GM18499 (cell line): ENCODE data around the gene RAB31.

Experiments used
- ATAC-seq: cut with Tn5 transposase; IDR thresholded peaks from one replicate; pipeline ENCODE4 v1.9.1; 2021; ENCODE audit warnings: moderate number of reproducible peaks; ENCODE audit not compliant: insufficient read depth, unreplicated experiment

The RAB31 gene

DNA sequence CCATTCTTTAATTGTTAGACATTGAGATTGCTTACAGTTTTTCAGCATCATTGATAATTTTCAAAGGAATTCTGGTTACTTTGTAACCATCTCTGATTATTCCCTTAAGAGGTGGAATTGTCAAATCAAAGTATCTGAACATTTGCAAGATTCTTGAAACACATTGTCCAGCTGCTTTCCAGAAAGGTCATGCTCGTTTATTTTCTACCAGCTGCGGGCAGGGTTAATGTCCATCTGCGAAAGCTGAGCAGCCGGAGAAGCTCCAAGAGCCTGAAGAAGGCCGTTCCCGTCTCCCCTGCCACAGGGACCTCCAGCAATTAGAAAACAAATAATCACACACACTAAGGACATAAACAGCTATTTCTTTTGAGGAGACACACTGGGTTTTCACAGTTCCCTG is 101.6 kb downstream of the RAB31 start:
- ATAC-seq, result no peak

DNA sequence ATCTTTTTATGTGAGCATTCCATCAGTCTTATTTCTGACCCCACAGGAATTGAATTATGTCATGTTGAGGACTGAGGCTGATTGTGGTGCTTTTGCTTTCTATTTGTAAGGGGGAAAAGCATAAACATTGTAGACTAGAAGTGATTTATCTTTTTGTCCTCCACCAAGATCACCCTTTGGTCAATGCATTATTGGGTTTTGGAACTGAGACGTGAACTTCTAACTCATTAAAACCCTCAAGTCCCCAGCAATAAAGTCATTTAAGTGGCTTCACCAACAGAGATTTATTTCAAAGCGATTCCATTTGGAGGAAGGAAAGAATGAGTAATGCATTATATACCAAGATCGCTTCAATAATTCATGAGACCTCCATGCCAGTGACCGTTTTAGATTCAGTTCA is 102.2 kb downstream of the RAB31 start:
- no peak for ATAC-seq

DNA sequence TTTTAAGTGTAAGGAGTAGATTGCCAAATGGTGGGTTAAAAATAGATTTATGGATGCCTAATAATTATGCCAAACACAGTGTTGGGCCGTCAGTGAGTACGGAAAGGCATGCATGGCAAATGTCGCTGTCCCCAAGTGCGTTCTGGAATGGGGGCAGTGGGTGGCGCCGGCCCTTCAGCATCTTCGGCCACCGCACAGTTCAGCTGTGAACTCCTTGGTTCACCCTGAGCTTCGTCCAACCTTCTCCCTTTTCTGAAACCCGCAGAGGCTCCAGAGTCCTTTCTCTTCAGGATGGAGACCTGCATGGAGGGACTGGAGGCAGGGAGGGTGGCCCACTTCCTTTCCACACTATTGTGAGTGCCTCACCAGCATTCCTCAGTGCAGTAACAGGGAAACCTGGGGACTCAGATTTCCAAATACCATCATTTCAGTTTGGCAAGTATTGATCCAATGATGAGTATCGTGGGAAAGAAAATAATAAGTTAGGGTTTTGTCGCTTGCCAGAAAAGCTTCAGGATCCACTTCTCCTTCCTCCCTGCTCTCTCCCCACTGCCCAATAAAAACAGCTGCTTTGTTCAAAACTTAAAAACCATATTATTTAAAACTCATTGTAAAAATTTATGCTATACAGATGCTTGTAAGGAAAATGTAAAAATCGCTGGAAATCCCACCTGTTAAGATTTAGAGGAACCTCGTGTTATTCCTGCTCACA is 103.0 kb downstream of the RAB31 start:
- no peak for ATAC-seq

DNA sequence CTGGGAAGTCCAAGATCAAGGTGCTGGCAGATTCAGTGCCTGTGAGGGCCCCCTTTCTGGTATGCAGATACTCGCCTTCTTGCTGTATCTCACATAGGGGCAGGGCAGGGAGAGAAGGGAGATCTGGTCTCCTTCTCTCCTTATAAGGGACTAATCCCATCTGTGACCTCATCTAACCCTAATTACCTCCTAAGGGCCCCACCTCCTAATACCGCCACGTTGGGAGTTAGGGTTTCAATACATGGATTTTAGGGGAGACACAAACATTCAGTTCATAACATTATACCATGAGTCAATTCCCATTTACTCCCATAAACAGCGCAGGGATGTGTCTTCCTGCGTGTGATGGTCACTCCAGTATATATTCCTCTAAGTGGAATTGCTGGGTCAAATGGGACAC is 103.9 kb downstream of the RAB31 start:
- no peak for ATAC-seq

DNA sequence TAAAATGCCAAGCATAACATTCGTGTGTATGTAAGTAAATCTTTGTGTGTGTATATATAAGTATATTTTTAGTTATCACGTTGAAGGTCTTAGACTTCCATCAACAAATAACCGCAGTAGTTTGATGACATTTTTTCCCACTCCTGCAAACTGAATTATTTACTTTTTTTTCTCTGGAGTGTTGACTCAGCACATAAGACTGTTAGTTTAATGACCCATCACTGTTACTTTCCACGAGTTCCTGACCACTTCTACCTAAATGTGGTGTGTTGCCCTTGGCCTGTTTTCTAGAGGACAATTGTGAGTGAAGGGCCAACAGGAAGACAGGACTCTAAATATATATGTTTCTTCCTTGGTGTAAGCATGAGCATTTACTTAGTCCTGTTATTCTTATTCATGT is 106.3 kb downstream of the RAB31 start:
- ATAC-seq, result no peak

DNA sequence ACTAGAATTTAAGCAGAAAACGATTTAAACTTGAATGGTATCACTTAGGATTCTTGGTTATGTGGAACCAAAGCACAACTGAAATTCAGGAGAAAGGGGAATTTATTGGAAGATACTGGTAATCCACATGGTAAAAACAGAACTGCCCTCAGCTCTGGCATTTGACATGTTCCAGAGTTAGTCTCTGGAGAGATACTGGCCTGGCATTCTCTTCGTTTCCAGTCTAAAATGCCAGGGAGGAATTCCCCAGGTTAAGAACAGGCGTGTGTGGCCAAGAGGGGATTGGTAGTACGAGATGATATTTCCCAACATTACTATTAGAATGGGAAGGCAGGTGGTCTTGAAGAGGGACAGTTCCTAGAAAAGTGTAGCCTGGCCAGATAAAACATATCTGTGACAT is 109.2 kb downstream of the RAB31 start:
- ATAC-seq, result no peak

DNA sequence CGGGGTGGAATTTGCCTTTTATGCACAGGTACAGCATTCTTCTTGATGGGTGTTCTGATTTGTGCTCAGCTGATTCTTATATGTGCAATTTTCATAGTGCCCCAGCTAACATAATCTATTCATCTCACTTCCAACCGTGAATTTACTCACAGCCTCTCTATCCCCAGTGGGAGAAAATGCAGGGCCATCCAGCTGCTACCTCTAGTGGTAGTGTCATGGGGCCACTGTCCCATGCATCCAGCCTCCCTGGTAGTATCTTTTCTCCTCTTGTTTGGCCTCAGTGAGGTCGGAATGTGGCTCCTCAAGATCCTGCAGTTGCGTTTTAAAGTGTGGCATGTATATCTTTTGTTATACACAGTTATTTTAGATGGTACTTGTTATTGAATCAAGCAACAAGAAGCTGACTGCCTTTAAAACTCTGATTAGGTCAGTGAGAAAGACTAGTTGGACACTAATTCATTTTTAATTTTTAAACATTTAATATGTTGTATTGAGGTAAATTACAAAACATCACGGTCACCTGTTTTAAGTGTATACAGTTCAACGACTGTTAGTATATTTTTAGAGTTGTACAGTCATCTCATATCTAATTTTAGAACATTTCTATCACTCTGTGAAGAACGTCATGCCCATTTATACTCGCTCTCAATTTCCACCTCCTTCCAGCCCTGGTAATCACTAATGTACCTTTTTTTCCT is 109.8 kb downstream of the RAB31 start:
- ATAC-seq, result no peak

DNA sequence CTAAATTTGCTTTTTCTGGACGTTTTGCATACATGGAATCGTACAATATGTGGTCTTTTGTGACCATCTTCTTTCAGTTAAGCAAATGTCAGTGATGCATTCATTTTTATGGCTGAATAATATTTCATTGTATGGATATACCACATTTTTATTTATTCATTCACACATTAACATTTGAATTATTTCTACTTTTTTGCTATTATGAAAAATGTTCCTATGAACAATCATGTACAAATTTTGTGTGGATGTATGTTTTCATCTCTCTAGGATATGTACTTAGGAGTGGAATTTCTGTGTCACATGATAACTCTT is 110.3 kb downstream of the RAB31 start:
- ATAC-seq, result no peak

DNA sequence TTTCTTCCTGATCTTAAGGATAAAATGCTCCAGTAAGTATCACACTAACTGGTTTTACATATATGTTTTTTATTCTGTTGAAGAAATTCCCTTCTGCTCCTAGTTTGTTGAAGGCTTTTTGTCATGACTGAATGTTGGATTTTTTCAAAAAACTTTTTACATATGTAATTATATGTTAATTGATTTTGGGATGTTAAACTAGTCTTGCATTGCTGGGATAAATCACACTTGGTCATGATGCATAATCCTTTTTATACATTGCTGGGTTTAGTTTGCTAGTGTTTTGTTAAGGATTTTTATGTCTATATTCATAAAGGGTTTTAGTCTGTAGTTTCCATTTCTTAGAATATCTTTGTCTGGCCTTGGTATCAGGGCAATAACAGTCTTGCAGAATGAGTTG is 112.0 kb downstream of the RAB31 start:
- no peak for ATAC-seq

DNA sequence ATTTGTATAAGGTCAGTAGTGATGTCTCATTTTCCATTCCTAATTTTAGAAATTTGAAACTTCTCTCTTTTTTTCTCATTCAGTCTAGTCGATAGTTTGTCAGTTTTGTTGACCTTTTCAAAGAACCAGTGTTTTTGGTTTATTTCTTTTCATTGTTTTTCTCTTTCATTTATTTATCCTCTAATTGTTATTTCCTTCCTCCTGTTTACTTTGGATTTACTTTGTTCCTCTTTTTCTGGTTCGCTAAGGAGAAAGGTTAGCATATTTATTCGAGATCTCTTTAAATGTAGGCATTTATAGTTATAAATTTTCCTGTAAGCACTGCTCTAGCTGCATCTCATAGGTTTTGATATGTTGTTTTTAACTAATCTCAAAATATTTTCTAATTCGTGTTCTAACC is 112.6 kb downstream of the RAB31 start:
- ATAC-seq, result no peak

DNA sequence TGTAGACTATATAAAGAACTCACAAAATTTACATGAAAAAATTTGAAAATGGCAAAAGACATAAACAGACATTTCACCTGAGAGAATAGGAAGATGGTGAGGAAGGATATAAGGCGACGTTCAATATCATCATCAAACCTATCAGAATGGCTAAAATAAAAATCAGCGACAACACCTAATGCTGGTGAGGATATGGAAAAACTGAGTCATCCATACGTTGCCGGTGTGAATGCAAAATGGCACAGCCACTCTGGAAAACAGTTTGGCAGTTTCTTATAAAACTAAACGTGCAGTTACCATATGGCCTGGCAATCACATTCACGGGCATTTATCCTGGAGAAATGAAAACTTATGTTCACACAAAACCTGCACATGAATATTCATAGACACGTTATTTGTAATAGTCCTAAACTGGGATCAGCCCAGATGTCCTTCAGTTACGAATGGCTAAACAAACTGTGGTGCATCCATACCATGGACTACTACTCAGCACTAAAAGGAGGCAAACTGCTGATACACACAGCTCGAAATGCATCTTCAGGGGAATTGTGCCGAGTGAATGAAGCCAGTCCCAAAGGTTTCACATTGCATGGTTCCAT is 114.6 kb downstream of the RAB31 start:
- no peak for ATAC-seq

DNA sequence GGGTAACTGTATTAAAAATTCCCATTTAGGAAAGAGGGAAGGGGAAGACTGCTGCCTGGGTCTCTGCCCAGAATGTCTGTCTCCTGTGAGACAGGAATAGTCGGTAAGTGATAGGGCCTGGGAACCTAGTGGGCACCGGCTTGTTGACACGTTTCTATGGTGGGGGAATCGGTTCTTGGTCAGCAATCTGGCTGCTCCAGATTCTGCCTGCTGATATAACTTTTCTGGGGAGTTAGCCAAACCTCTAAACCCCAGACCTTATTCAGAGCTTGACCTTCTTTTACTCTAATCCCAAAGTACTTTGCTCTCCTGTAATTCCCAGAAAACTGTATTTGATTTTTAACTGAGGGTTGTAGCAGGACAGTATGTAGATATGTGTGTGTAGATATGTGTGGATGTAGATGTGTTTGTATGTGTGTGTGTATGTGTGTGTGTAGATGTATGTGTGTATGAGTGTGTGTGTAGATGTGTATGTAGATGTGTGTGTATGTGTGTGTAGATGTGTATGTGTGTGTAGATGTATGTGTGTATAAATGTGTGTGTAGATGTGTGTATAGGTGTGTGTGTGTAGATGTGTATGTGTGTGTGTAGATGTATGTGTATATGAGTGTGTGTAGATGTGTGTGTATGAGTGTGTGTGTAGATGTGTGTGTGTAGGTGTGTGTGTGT is 115.8 kb downstream of the RAB31 start:
- no peak for ATAC-seq

DNA sequence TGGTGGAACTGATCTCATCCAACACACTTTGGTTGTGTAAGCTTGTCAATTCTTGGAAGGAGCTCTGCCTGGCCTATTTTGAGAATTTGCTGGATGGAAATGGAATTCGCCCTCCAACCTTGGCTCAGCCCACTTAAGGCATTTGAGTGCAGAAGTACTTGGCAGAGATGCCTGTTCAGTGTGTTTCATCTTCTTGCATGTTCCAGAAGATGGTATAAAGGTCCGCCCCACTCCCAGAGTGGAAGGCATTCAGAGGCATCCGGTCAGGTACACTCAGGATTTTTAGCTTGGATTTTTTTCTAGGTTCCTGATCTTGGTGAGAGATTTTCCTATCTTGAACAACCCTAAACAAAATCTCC is 116.4 kb downstream of the RAB31 start:
- no peak for ATAC-seq

DNA sequence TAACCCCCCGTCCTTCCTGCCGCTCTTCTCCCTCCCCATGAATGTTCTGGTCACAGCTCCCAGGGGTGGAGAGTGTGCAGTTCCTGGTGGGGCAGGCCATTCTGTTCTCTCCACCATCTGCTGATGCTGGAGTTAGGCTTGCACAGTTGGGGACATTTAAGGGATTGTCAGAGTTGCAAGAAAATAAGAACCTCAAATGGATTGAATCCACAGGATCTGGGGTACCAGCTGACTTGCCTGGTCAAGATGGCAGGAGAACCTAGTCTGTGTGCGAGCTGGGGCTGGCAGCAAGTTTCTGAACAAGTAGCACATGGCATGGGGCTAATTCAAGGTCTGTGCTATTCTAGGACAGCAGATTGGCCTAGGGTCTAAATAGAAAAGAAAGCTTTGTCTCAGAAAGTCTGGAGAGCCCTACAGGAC is 116.9 kb downstream of the RAB31 start:
- ATAC-seq, result no peak

DNA sequence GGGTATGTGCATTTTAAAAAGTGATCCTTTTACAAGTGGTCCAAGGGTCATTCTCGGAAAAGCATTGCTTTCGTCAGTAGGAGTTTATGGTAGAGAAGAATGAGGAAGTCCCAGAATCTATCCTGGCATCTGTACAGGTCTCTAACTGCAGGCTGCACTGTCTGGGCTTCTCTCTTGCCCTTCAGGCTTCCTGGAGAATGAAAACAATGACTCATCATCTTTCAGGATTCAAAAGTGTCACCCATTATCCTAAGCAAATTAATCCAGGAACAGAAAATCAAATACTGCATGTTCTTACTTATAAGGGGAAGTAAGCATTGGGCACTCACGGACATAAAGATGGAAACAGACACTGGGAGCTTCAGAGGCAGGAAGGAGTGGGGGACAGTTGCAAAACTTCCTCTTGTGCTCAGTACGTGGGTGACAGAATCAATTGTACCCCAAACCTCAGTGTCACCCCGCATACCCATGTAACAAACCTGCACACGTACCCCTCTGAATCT is 117.5 kb downstream of the RAB31 start:
- ATAC-seq, result no peak

DNA sequence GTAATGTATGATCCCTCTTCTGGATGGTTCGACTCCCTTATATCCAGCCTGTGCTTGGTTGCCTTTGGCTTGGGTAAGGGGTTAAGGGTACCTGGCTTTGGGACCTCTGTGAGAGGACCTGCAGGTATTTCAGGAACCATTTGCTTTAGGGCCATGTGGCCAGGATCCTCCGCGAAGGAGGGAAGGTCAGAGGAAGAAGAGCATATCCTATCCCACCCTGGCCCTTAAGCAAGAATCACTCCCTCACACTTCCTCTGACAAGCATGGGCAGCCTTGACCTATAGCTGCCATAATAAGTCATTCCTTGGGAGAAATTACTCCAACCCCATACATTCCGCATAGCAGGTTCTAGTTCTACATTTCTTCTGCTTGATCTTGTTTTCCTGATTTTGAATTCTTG is 118.6 kb downstream of the RAB31 start:
- no peak for ATAC-seq

DNA sequence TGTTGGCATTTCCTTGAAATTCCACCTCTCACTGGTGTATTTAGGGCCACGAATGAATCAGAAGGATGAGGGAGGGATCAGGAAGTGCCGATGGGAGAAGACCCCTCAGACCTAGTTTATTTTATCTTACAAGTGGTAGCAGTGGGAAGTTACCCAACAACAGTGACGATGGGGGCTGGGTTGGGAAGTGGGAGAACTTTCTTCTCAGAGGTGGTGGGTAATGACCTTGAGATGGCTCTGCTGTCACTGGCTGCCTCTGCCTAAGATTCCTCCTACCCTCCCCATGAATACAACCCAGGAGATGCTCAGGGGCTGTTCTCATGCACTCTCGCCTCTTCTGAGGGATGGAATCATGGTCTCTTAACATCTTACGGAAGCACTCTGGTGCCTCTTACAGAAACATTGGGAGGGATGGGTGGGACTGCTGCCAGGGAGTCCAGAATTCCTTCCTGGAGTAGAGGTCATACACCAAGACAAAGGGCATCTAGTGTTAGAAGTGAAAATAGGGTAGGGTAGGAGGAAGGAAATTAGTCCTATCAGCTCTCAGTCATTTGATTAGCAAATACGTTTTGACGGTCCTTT is 119.2 kb downstream of the RAB31 start:
- no peak for ATAC-seq

DNA sequence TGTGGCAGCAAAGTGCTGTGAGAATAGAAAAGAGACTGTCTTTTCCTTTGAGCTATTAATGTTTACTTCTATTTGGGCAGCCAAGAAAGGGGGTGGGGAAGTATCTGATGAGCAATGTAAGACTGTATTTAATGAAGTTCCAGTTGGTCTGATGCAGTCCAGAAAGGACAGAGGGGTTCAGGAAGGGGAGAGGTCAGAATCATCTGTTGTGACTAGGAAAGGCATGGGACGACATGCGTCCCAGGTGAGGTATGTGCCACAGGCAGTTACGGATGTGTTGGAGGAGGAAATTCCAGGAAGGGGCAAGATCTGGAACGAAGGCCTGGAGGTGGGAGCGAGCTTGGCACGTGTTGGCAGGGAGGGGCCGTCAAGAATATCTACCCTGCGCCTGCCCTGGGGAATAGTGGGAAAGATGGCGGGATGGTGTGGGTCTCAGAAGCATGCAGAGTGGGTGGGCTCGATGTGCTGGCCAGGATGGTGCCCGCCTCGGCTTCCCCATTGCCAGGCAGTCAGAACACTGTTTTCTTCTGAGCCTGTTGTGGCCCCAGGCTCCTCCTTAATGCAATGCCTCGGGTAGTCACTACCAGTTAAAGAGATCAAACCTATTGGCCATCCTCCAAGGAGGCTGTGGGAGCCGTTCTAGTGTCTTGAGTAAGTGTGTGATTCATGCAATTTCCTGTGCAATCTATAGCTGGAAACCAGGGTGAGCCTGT is 119.8 kb downstream of the RAB31 start:
- ATAC-seq, result no peak

DNA sequence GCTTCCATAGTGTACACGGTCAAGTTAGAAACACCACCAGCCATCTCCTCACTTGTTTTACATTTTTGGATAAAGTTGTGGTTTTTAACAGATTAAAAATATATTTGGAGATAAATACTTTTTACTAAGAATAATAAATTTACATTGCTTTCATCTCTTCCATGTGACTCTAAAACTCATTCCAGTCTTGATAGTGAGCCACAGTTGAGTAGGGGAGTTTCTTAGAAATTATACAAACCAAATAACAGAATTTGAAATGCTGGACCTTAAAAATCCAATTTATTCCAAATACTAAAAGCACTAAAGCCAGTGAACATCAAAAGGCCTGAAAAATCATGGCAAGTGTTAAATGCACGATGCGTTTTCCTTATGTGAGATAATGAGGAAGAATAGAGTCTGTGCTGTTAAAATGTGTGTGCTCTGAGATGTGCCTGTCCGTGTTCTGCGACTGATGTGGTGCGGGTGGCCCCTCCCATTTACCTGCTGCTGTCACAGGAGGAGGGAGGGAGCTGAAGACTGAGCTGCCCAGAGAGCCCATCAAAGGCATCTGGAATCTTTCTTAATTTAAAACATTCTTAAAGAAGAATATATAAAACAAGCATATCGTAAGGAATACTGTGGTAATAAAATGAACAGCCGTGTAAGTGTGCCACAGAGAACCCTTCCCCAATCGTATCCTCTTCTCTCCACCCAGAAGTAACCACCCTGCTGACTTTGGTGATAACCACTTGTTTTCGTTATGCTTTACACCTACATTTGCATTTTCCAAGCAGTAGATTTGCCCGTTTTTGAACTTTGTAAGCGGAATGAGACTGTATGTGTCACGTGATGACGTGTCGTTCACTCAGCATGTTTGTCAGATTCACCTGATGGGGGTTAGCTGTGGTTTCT is 120.7 kb downstream of the RAB31 start:
- no peak for ATAC-seq

DNA sequence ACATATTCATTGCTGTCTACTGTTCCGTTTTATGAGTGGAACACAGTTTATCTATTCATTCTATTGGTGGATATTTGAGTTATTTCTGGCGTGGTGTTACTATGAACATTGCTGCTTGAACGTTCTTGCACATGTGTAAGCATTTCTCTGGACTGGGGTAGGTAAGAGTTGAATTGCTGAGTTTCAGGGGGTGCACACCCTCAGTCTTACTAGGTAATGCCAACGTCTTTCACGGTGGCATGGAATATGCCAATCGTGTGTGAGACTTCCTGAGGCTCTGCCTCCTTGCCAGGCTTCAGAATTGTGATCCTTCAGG is 121.3 kb downstream of the RAB31 start:
- no peak for ATAC-seq
